ENCODE data around the gene SERTAD4.
"Not testable (repeated sequence)": the region's sequence is repeated elsewhere in the genome, so short reads cannot be mapped to it uniquely, and the experiment has no call there.

The SERTAD4 gene

GRCh38 chr1:210262167-210262896, 29.7 kb downstream of the SERTAD4 start:
- peak; percentile 49 for DNase-seq

GRCh38 chr1:210262897-210263272, 30.3 kb downstream of the SERTAD4 start:
- no peak for DNase-seq

- no peak for DNase-seq
Observed at GRCh38 chr1:210263963-210264362, 31.4 kb downstream of the SERTAD4 start.

GRCh38 chr1:210264496-210265380, 32.1 kb downstream of the SERTAD4 start:
- peak; percentile 11 for DNase-seq

GRCh38 chr1:210265392-210265955, 32.9 kb downstream of the SERTAD4 start:
- DNase-seq: not testable (repeated sequence)

- no peak for DNase-seq
Observed at GRCh38 chr1:210269981-210270380, 37.4 kb downstream of the SERTAD4 start.

GRCh38 chr1:210272666-210273065, 40.1 kb downstream of the SERTAD4 start:
- DNase-seq: no peak

GRCh38 chr1:210280221-210280620, 47.6 kb downstream of the SERTAD4 start:
- DNase-seq: no peak

- no peak for DNase-seq
Observed at GRCh38 chr1:210288116-210288515, 55.5 kb downstream of the SERTAD4 start.

GRCh38 chr1:210289248-210289647, 56.7 kb downstream of the SERTAD4 start:
- no peak for DNase-seq

- DNase-seq: no peak
Observed at GRCh38 chr1:210291081-210291764, 58.6 kb downstream of the SERTAD4 start.

- DNase-seq: no peak
Observed at GRCh38 chr1:210291786-210292230, 59.2 kb downstream of the SERTAD4 start.

GRCh38 chr1:210292231-210292871, 59.8 kb downstream of the SERTAD4 start:
- no peak for DNase-seq

- no peak for DNase-seq
Observed at GRCh38 chr1:210293171-210293607, 60.6 kb downstream of the SERTAD4 start.

- DNase-seq: no peak
Observed at GRCh38 chr1:210294999-210295745, 62.6 kb downstream of the SERTAD4 start.

Data from NCI-H1694 (cell line).